Panc1 (cell line): ENCODE measurements around the gene ABHD17A.

Source experiments
- TF ChIP-seq, protein P1 (sequence below): fragments of 450-650 bp; IDR thresholded peaks from 2 replicates; pipeline ENCODE4 v1.5.1; 2017; ENCODE audit warnings: mild to moderate bottlenecking
- TF ChIP-seq, protein P2 (sequence below), 2 experiments: IDR thresholded peaks; 2 replicates each; pipeline ENCODE4 v1.6.1; 2011 to 2012; ENCODE audit warnings: low read depth in 2 of 2, control low read depth in 1 of 2, low read length in 1 of 2, mild to moderate bottlenecking in 1 of 2, moderate library complexity in 1 of 2; ENCODE audit not compliant: insufficient read depth in 1 of 2

DNA sequence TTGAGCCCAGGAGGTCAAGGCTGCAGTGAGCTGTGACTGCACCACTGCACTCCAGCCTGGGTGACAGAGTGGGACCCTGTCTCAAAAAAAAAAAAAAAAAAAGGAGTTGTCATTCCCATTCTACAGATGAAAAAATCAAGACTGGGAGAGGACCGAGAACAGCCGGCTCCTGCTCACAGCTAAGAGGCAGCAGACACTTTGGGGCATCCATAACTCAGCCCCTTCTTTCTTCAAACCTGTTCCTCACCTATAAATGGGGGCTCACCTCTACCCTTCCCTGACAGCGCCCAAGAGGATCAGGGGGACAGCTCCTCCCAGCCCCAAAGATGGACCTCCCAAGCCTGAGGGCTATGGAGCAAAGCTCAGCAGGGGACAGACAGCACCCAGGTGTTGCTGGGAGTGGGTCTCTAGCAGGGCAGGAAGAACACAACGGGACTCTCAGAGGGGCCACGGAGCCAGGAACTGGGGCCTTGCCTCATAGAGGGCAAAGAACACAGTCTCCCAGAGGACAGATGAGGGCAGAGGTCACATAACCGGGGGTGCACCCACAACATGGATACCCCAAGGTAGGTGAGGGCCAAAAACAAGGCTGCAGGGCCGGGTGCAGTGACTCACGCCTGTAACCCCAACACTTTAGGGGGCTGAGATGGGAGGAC, 18.5 kb downstream of the ABHD17A start:
- TF ChIP-seq, protein P1, sequence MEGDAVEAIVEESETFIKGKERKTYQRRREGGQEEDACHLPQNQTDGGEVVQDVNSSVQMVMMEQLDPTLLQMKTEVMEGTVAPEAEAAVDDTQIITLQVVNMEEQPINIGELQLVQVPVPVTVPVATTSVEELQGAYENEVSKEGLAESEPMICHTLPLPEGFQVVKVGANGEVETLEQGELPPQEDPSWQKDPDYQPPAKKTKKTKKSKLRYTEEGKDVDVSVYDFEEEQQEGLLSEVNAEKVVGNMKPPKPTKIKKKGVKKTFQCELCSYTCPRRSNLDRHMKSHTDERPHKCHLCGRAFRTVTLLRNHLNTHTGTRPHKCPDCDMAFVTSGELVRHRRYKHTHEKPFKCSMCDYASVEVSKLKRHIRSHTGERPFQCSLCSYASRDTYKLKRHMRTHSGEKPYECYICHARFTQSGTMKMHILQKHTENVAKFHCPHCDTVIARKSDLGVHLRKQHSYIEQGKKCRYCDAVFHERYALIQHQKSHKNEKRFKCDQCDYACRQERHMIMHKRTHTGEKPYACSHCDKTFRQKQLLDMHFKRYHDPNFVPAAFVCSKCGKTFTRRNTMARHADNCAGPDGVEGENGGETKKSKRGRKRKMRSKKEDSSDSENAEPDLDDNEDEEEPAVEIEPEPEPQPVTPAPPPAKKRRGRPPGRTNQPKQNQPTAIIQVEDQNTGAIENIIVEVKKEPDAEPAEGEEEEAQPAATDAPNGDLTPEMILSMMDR, result no peak
- TF ChIP-seq, protein P2, sequence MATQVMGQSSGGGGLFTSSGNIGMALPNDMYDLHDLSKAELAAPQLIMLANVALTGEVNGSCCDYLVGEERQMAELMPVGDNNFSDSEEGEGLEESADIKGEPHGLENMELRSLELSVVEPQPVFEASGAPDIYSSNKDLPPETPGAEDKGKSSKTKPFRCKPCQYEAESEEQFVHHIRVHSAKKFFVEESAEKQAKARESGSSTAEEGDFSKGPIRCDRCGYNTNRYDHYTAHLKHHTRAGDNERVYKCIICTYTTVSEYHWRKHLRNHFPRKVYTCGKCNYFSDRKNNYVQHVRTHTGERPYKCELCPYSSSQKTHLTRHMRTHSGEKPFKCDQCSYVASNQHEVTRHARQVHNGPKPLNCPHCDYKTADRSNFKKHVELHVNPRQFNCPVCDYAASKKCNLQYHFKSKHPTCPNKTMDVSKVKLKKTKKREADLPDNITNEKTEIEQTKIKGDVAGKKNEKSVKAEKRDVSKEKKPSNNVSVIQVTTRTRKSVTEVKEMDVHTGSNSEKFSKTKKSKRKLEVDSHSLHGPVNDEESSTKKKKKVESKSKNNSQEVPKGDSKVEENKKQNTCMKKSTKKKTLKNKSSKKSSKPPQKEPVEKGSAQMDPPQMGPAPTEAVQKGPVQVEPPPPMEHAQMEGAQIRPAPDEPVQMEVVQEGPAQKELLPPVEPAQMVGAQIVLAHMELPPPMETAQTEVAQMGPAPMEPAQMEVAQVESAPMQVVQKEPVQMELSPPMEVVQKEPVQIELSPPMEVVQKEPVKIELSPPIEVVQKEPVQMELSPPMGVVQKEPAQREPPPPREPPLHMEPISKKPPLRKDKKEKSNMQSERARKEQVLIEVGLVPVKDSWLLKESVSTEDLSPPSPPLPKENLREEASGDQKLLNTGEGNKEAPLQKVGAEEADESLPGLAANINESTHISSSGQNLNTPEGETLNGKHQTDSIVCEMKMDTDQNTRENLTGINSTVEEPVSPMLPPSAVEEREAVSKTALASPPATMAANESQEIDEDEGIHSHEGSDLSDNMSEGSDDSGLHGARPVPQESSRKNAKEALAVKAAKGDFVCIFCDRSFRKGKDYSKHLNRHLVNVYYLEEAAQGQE (IDR thresholded peaks at IDR 0.05; ENCODE audit: insufficient read depth in 1 of 2, low read depth in 2 of 2, low read length in 1 of 2), result no peak
